ENCODE measurements around the gene CSTPP1.

Gene CSTPP1

GRCh38 chr11:46963844-46964243 is 27.3 kb downstream of the CSTPP1 start:
- H3K9ac ChIP-seq (ENCODE audit: low read depth, low read length) = no peak overlapping the region
- no peak overlapping the region for H3K4me3 ChIP-seq (ENCODE audit: low read length)
- H3K36me3 ChIP-seq (ENCODE audit: insufficient read depth, low read depth, low read length) = no peaks in the 10 kb centered on the region
- H3K4me1 ChIP-seq (ENCODE audit: insufficient read depth, low read length) = no peaks in the 10 kb centered on the region
- 0 out of 2 replicates have a peak, but pooled peaks cover 2% of the 10 kb centered on the region for H3K9me3 ChIP-seq (ENCODE audit: insufficient read depth, low read depth, low read length)
- H3K27me3 ChIP-seq (ENCODE audit: insufficient read depth, low read length) = no peaks in the 10 kb centered on the region
- no peak overlapping the region for H3K27ac ChIP-seq (ENCODE audit: low read length)

GRCh38 chr11:46966773-46967172 is 30.2 kb downstream of the CSTPP1 start:
- Histone ChIP-seq H3K9me3 (ENCODE audit: insufficient read depth, low read depth, low read length) (no peaks in the 10 kb centered on the region), H3K36me3 (ENCODE audit: insufficient read depth, low read depth, low read length) (no peaks in the 10 kb centered on the region), H3K9ac (ENCODE audit: low read depth, low read length) (no peak overlapping the region), H3K4me1 (ENCODE audit: insufficient read depth, low read length) (no peaks in the 10 kb centered on the region), H3K4me3 (ENCODE audit: low read length) (no peak overlapping the region), H3K27me3 (ENCODE audit: insufficient read depth, low read length) (no peaks in the 10 kb centered on the region), H3K27ac (ENCODE audit: low read length) (no peak overlapping the region)

- no peaks in the 10 kb centered on the region for H3K27me3 ChIP-seq (ENCODE audit: insufficient read depth, low read length)
- H3K4me3 ChIP-seq (ENCODE audit: low read length) = no peak overlapping the region
- H3K27ac ChIP-seq (ENCODE audit: low read length) = no peak overlapping the region
- H3K36me3 ChIP-seq (ENCODE audit: insufficient read depth, low read depth, low read length) = no peaks in the 10 kb centered on the region
- no peaks in the 10 kb centered on the region for H3K4me1 ChIP-seq (ENCODE audit: insufficient read depth, low read length)
- H3K9me3 ChIP-seq (ENCODE audit: insufficient read depth, low read depth, low read length) = no peaks in the 10 kb centered on the region
- H3K9ac ChIP-seq (ENCODE audit: low read depth, low read length) = no peak overlapping the region
These were observed 31.4 kb downstream of the CSTPP1 start for GRCh38 chr11:46967962-46968361.

GRCh38 chr11:46969379-46969778 is 32.8 kb downstream of the CSTPP1 start:
- Histone ChIP-seq H3K9ac (ENCODE audit: low read depth, low read length) (no peak overlapping the region), H3K27ac (ENCODE audit: low read length) (no peak overlapping the region), H3K36me3 (ENCODE audit: insufficient read depth, low read depth, low read length) (no peaks in the 10 kb centered on the region), H3K27me3 (ENCODE audit: insufficient read depth, low read length) (no peaks in the 10 kb centered on the region), H3K4me1 (ENCODE audit: insufficient read depth, low read length) (no peaks in the 10 kb centered on the region), H3K4me3 (ENCODE audit: low read length) (no peak overlapping the region), H3K9me3 (ENCODE audit: insufficient read depth, low read depth, low read length) (no peaks in the 10 kb centered on the region)

GRCh38 chr11:46970913-46971625 is 34.5 kb downstream of the CSTPP1 start:
- H3K4me3 ChIP-seq (ENCODE audit: low read length) = no peak overlapping the region
- no peaks in the 10 kb centered on the region for H3K36me3 ChIP-seq (ENCODE audit: insufficient read depth, low read depth, low read length)
- 0 out of 2 replicates have a peak, but pooled peaks cover 7% of the 10 kb centered on the region for H3K27me3 ChIP-seq (ENCODE audit: insufficient read depth, low read length)
- no peak overlapping the region for H3K9ac ChIP-seq (ENCODE audit: low read depth, low read length)
- H3K9me3 ChIP-seq (ENCODE audit: insufficient read depth, low read depth, low read length) = no peaks in the 10 kb centered on the region
- peaks cover 3% of the 10 kb centered on the region; the same call in 1 of the 2 replicates for H3K4me1 ChIP-seq (ENCODE audit: insufficient read depth, low read length)
- no peak overlapping the region for H3K27ac ChIP-seq (ENCODE audit: low read length)

GRCh38 chr11:46972343-46972742 is 35.8 kb downstream of the CSTPP1 start:
- Histone ChIP-seq H3K27me3 (ENCODE audit: insufficient read depth, low read length) (0 out of 2 replicates have a peak, but pooled peaks cover 7% of the 10 kb centered on the region), H3K9me3 (ENCODE audit: insufficient read depth, low read depth, low read length) (no peaks in the 10 kb centered on the region), H3K27ac (ENCODE audit: low read length) (no peak overlapping the region), H3K4me1 (ENCODE audit: insufficient read depth, low read length) (peaks cover 13% of the 10 kb centered on the region), H3K36me3 (ENCODE audit: insufficient read depth, low read depth, low read length) (no peaks in the 10 kb centered on the region), H3K9ac (ENCODE audit: low read depth, low read length) (no peak overlapping the region), H3K4me3 (ENCODE audit: low read length) (no peak overlapping the region)

GRCh38 chr11:46972821-46973220 is 36.3 kb downstream of the CSTPP1 start:
- Histone ChIP-seq H3K4me3 (ENCODE audit: low read length) (no peak overlapping the region), H3K9me3 (ENCODE audit: insufficient read depth, low read depth, low read length) (no peaks in the 10 kb centered on the region), H3K27ac (ENCODE audit: low read length) (no peak overlapping the region), H3K27me3 (ENCODE audit: insufficient read depth, low read length) (0 out of 2 replicates have a peak, but pooled peaks cover 7% of the 10 kb centered on the region), H3K36me3 (ENCODE audit: insufficient read depth, low read depth, low read length) (no peaks in the 10 kb centered on the region), H3K9ac (ENCODE audit: low read depth, low read length) (no peak overlapping the region), H3K4me1 (ENCODE audit: insufficient read depth, low read length) (peaks cover 18% of the 10 kb centered on the region)

- Histone ChIP-seq H3K4me3 (ENCODE audit: low read length) (peak overlapping the region; percentile 43; the same call in 1 of the 2 replicates), H3K4me1 (ENCODE audit: insufficient read depth, low read length) (peaks cover 26% of the 10 kb centered on the region), H3K9ac (ENCODE audit: low read depth, low read length) (no peak overlapping the region), H3K36me3 (ENCODE audit: insufficient read depth, low read depth, low read length) (no peaks in the 10 kb centered on the region), H3K27me3 (ENCODE audit: insufficient read depth, low read length) (0 out of 2 replicates have a peak, but pooled peaks cover 7% of the 10 kb centered on the region), H3K9me3 (ENCODE audit: insufficient read depth, low read depth, low read length) (no peaks in the 10 kb centered on the region), H3K27ac (ENCODE audit: low read length) (no peak overlapping the region)
These were observed 39.8 kb downstream of the CSTPP1 start for GRCh38 chr11:46976182-46976854.

GRCh38 chr11:46977038-46977813 is 40.7 kb downstream of the CSTPP1 start:
- H3K9ac ChIP-seq (ENCODE audit: low read depth, low read length) = peak overlapping the region; percentile 21; the same call in 1 of the 2 replicates
- H3K9me3 ChIP-seq (ENCODE audit: insufficient read depth, low read depth, low read length) = no peaks in the 10 kb centered on the region
- peaks cover 26% of the 10 kb centered on the region for H3K4me1 ChIP-seq (ENCODE audit: insufficient read depth, low read length)
- H3K27ac ChIP-seq (ENCODE audit: low read length) = no peak overlapping the region
- H3K36me3 ChIP-seq (ENCODE audit: insufficient read depth, low read depth, low read length) = no peaks in the 10 kb centered on the region
- peak overlapping the region; percentile 43 for H3K4me3 ChIP-seq (ENCODE audit: low read length)
- H3K27me3 ChIP-seq (ENCODE audit: insufficient read depth, low read length) = 0 out of 2 replicates have a peak, but pooled peaks cover 7% of the 10 kb centered on the region

- peak overlapping the region; percentile 43 for H3K4me3 ChIP-seq (ENCODE audit: low read length)
- peaks cover 26% of the 10 kb centered on the region for H3K4me1 ChIP-seq (ENCODE audit: insufficient read depth, low read length)
- no peak overlapping the region for H3K27ac ChIP-seq (ENCODE audit: low read length)
- H3K36me3 ChIP-seq (ENCODE audit: insufficient read depth, low read depth, low read length) = no peaks in the 10 kb centered on the region
- 0 out of 2 replicates have a peak, but pooled peaks cover 7% of the 10 kb centered on the region for H3K27me3 ChIP-seq (ENCODE audit: insufficient read depth, low read length)
- 0 out of 2 replicates have a peak overlapping the region, but pooled peaks have one; percentile 21 for H3K9ac ChIP-seq (ENCODE audit: low read depth, low read length)
- no peaks in the 10 kb centered on the region for H3K9me3 ChIP-seq (ENCODE audit: insufficient read depth, low read depth, low read length)
These were observed 41.5 kb downstream of the CSTPP1 start for GRCh38 chr11:46978005-46978491.

- Histone ChIP-seq H3K27ac (ENCODE audit: low read length) (no peak overlapping the region), H3K4me3 (ENCODE audit: low read length) (no peak overlapping the region), H3K36me3 (ENCODE audit: insufficient read depth, low read depth, low read length) (no peaks in the 10 kb centered on the region), H3K27me3 (ENCODE audit: insufficient read depth, low read length) (0 out of 2 replicates have a peak, but pooled peaks cover 7% of the 10 kb centered on the region), H3K9me3 (ENCODE audit: insufficient read depth, low read depth, low read length) (no peaks in the 10 kb centered on the region), H3K4me1 (ENCODE audit: insufficient read depth, low read length) (peaks cover 26% of the 10 kb centered on the region), H3K9ac (ENCODE audit: low read depth, low read length) (no peak overlapping the region)
These were observed 42.8 kb downstream of the CSTPP1 start for GRCh38 chr11:46979358-46979757.

Measured in iPS-20b (cell line).